Neural cell (in vitro differentiated cells): ENCODE measurements around the gene NIPSNAP3A. TPM values are rescaled to one million over a fixed set of nuclear protein-coding genes. Genes with fewer than 3 reads are reported as not detected.

Experiments used
- H2AFZ ChIP-seq: fragments of 200-600, 300-800 bp; sonication (generic), shearing (Covaris generic); 2 replicates; pipeline ENCODE4 v1.6.0; 2014; ENCODE audit warnings: low read depth, mild to moderate bottlenecking, antibody characterized with exemption, low read length, moderate library complexity
- H3F3A ChIP-seq: fragments of 200-600 bp; shearing (Covaris generic); 2 replicates; pipeline ENCODE4 v1.6.1; 2016; ENCODE audit warnings: mild to moderate bottlenecking, moderate library complexity, mixed read lengths, antibody characterized with exemption, low read length; ENCODE audit not compliant: insufficient read depth, poor library complexity, severe bottlenecking
- H3K27ac ChIP-seq: fragments of 200-600, 300-800 bp; sonication (generic), shearing (Covaris generic); 2 replicates; pipeline ENCODE4 v1.5.1; 2014; ENCODE audit warnings: mild to moderate bottlenecking, low read length, moderate library complexity
- H3K27me3 ChIP-seq: fragments of 300-800, 200-600 bp; sonication (generic), shearing (Covaris generic); 2 replicates; pipeline ENCODE4 v1.6.0; 2014; ENCODE audit warnings: mild to moderate bottlenecking, low read depth, low read length, moderate library complexity; ENCODE audit not compliant: insufficient read depth
- H3K36me3 ChIP-seq: fragments of 300-800, 200-600 bp; sonication (generic), shearing (Covaris generic); 2 replicates; pipeline ENCODE4 v1.5.1; 2014; ENCODE audit warnings: mild to moderate bottlenecking, antibody characterized with exemption, low read length, moderate library complexity; ENCODE audit not compliant: insufficient read depth
- H3K4me2 ChIP-seq: fragments of 300-800, 200-600 bp; sonication (generic), shearing (Covaris generic); 2 replicates; pipeline ENCODE4 v1.6.0; 2014; ENCODE audit warnings: mild to moderate bottlenecking, low read length
- H3K4me3 ChIP-seq: fragments of 300-800, 200-600 bp; sonication (generic), shearing (Covaris generic); 2 replicates; pipeline ENCODE4 v1.5.1; 2014; ENCODE audit warnings: mild to moderate bottlenecking, low read length, moderate library complexity
- H3K79me2 ChIP-seq: fragments of 200-600 bp; shearing (Covaris generic); replicated peaks from 2 replicates; pipeline ENCODE4 v1.6.0; 2014; ENCODE audit warnings: mild to moderate bottlenecking, low read length, moderate library complexity; ENCODE audit not compliant: insufficient read depth
- H3K9ac ChIP-seq: fragments of 300-800, 200-600 bp; sonication (generic), shearing (Covaris generic); 2 replicates; pipeline ENCODE4 v1.6.1; 2016; ENCODE audit warnings: mild to moderate bottlenecking, low read length, mixed read lengths
- H3K9me2 ChIP-seq: fragments of 200-600 bp; shearing (Covaris generic); 2 replicates; pipeline ENCODE4 v1.6.1; 2016; ENCODE audit warnings: mild to moderate bottlenecking, low read length, mixed read lengths; ENCODE audit not compliant: insufficient read depth
- H3K9me3 ChIP-seq: fragments of 200-600, 300-800 bp; sonication (generic), shearing (Covaris generic); 2 replicates; pipeline ENCODE4 v1.6.1; 2016; ENCODE audit warnings: mild to moderate bottlenecking, mixed run types, low read length, moderate library complexity, mixed read lengths
- H4K20me1 ChIP-seq: fragments of 200-600 bp; shearing (Covaris generic); 2 replicates; pipeline ENCODE4 v1.6.1; 2016; ENCODE audit warnings: mild to moderate bottlenecking, mixed run types; ENCODE audit not compliant: insufficient read depth
- EP300 ChIP-seq: fragments of 450-650 bp; conservative IDR thresholded peaks from 2 replicates; pipeline ENCODE4 v1.6.1; 2014; ENCODE audit warnings: antibody characterized with exemption, mild to moderate bottlenecking, moderate library complexity; ENCODE audit not compliant: poor library complexity, severe bottlenecking
- EZH2 ChIP-seq: fragments of 200-600, 300-800 bp; shearing (Covaris generic), sonication (generic); IDR thresholded peaks from 2 replicates; pipeline ENCODE4 v1.6.1; 2014; ENCODE audit warnings: antibody characterized with exemption, low read length, borderline replicate concordance, mild to moderate bottlenecking; ENCODE audit not compliant: insufficient read depth, poor library complexity, severe bottlenecking
- MXI1 ChIP-seq: fragments of 450-650 bp; conservative IDR thresholded peaks from 2 replicates; pipeline ENCODE4 v1.6.1; 2014; ENCODE audit warnings: antibody characterized with exemption, mild to moderate bottlenecking; ENCODE audit not compliant: poor library complexity, severe bottlenecking
- POLR2AphosphoS5 ChIP-seq: IDR thresholded peaks from 2 replicates; pipeline ENCODE4 v1.6.1; 2012
- RAD21 ChIP-seq: fragments of 450-650 bp; conservative IDR thresholded peaks from 2 replicates; pipeline ENCODE4 v1.6.1; 2014; ENCODE audit warnings: antibody characterized with exemption, mild to moderate bottlenecking, moderate library complexity
- REST ChIP-seq: IDR thresholded peaks from 2 replicates; pipeline ENCODE4 v1.6.1; 2012; ENCODE audit warnings: borderline replicate concordance
- SMC3 ChIP-seq: fragments of 450-650 bp; conservative IDR thresholded peaks from 2 replicates; pipeline ENCODE4 v1.6.1; 2014; ENCODE audit warnings: antibody characterized with exemption, mild to moderate bottlenecking, moderate library complexity; ENCODE audit not compliant: poor library complexity
- TAF1 ChIP-seq: IDR thresholded peaks from 2 replicates; pipeline ENCODE4 v1.6.1; 2012; ENCODE audit warnings: low read depth
- polyA plus RNA-seq: library from polyadenylated mRNA; depleted of rRNA; stranded (reverse); fragments of >200 nt; gene quantifications from 2 replicates; pipeline ENCODE4 v1.2.3, GENCODE V29; 2014
- TF ChIP-seq, protein P1 (sequence below): fragments of 450-650 bp; IDR thresholded peaks from 2 replicates; pipeline ENCODE4 v1.5.1; 2014; ENCODE audit warnings: antibody characterized with exemption, mild to moderate bottlenecking, moderate library complexity; ENCODE audit not compliant: poor library complexity, severe bottlenecking

NIPSNAP3A gene
- polyA plus RNA-seq, 1 donor from 2014 or later = 51.9 TPM

GRCh38 chr9:104780796-104781395 lies 33.4 kb downstream of the NIPSNAP3A start:
- H3K36me3 ChIP-seq = no peaks in the 10 kb centered on the region
- H3K9ac ChIP-seq = no peak overlapping the region
- H2AFZ ChIP-seq = no peak overlapping the region
- TF ChIP-seq, protein P1, sequence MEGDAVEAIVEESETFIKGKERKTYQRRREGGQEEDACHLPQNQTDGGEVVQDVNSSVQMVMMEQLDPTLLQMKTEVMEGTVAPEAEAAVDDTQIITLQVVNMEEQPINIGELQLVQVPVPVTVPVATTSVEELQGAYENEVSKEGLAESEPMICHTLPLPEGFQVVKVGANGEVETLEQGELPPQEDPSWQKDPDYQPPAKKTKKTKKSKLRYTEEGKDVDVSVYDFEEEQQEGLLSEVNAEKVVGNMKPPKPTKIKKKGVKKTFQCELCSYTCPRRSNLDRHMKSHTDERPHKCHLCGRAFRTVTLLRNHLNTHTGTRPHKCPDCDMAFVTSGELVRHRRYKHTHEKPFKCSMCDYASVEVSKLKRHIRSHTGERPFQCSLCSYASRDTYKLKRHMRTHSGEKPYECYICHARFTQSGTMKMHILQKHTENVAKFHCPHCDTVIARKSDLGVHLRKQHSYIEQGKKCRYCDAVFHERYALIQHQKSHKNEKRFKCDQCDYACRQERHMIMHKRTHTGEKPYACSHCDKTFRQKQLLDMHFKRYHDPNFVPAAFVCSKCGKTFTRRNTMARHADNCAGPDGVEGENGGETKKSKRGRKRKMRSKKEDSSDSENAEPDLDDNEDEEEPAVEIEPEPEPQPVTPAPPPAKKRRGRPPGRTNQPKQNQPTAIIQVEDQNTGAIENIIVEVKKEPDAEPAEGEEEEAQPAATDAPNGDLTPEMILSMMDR = peak; percentile 57
- peak; percentile 66 for TF ChIP-seq RAD21
- no peak for TF ChIP-seq TAF1
- peak; percentile 62 for TF ChIP-seq SMC3
- H3K4me3 ChIP-seq = no peak overlapping the region
- no peak overlapping the region for H3K4me2 ChIP-seq
- no peaks in the 10 kb centered on the region for H3K79me2 ChIP-seq
- no peaks in the 10 kb centered on the region for H4K20me1 ChIP-seq
- no peak overlapping the region for H3K27ac ChIP-seq
- H3K9me3 ChIP-seq = no peaks in the 10 kb centered on the region
- H3K9me2 ChIP-seq = no peaks in the 10 kb centered on the region
- H3F3A ChIP-seq = no peaks in the 10 kb centered on the region
- H3K27me3 ChIP-seq = no peaks in the 10 kb centered on the region

DNA sequence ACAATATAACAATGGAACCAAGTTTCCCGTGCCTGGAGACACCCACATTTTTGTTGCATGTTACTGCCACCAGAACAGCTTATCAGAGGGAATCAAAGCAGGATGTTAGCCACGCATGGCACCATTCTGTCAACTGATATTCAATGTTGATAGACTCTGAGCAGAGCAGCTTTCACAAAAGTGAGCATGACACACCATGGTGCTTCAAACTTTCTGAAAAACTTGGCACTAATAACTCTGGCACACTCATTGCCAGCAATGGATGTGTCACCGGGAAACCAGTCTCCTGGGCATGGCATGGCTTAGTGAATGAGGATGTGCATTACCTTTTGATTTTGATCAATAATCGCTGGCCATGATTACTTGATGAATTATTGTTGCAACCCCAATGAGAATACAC lies 36.1 kb downstream of the NIPSNAP3A start:
- no peaks in the 10 kb centered on the region for H3K79me2 ChIP-seq
- no peaks in the 10 kb centered on the region for H3K9me3 ChIP-seq
- no peak overlapping the region for H3K4me3 ChIP-seq
- no peaks in the 10 kb centered on the region for H3K27me3 ChIP-seq
- no peaks in the 10 kb centered on the region for H3K9me2 ChIP-seq
- no peak overlapping the region for H3K4me2 ChIP-seq
- H3K27ac ChIP-seq = no peak overlapping the region
- no peaks in the 10 kb centered on the region for H3K36me3 ChIP-seq
- no peak overlapping the region for H3K9ac ChIP-seq
- H4K20me1 ChIP-seq = no peaks in the 10 kb centered on the region
- no peak overlapping the region for H2AFZ ChIP-seq
- TF ChIP-seq, protein P1 = no peak
- TF ChIP-seq SMC3 = no peak
- TF ChIP-seq REST = no peak
- no peak for TF ChIP-seq EZH2
- no peak for TF ChIP-seq TAF1
- no peak for TF ChIP-seq POLR2AphosphoS5
- no peak for TF ChIP-seq MXI1
- no peak for TF ChIP-seq EP300
- TF ChIP-seq RAD21 = no peak
- no peaks in the 10 kb centered on the region for H3F3A ChIP-seq
